GM21360 (cell line): ENCODE measurements around the gene MYNN.

Experiments
- ATAC-seq: cut with Tn5 transposase; IDR thresholded peaks from one replicate; pipeline ENCODE4 v1.9.1; 2021; ENCODE audit warnings: mild to moderate bottlenecking, moderate library complexity; ENCODE audit not compliant: unreplicated experiment

The MYNN gene

GRCh38 chr3:169822983-169823382 is 49.8 kb downstream of the MYNN start:
- no peak for ATAC-seq

GRCh38 chr3:169825316-169825715 is 52.1 kb downstream of the MYNN start:
- no peak for ATAC-seq

DNA sequence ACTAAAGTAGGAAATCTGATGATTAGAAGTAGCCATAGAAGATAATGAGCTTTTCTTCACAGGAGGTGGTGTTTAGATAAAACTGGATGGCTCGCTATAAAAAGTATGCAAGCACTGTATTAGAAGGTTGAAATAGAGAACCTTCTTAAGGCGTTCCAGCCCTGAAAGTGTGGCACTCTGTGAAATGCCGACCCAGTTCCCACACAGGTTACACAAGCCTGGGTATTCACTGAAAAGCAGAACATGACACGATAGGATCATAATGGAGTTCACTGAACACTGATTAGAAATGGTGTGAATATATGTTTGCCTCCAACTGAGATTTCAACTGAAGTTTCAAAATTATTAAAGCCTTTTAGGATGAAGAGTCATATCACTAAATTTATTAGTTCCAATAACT is 54.5 kb downstream of the MYNN start:
- ATAC-seq: no peak

DNA sequence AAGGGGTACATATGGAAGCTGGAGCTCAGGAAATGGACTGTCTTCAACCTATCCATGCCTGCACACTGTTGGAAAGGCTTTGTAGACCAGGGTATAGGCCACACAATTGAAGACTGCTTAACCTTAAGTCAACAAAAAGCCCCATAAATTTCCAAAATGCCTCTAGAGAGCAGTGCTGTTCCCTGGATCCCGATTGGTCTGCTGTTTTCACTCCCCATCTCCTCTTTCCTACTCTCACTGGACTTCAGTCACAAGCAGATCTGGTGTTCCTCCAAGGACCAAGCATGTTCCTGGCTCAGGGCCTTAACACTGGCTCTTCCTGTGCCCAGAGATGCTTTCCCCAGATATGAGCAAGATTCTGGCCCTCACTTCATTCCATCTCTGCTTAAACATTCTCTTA is 62.3 kb downstream of the MYNN start:
- no peak for ATAC-seq

- peak; percentile 75 for ATAC-seq
Observed at GRCh38 chr3:169836078-169836941, 63.1 kb downstream of the MYNN start.

GRCh38 chr3:169836942-169837275 is 63.7 kb downstream of the MYNN start:
- no peak for ATAC-seq

GRCh38 chr3:169838511-169839030 is 65.4 kb downstream of the MYNN start:
- ATAC-seq: no peak
